GM21786 (cell line): ENCODE results near the gene CTCFL.

Source experiments
- ATAC-seq: cut with Tn5 transposase; IDR thresholded peaks from one replicate; pipeline ENCODE4 v1.9.1; 2021; ENCODE audit not compliant: unreplicated experiment

CTCFL gene

GRCh38 chr20:57524511-57525176 is at the start of gene CTCFL:
Gene CTCFL, minus strand, starts transcription at chr20:57525140. Its CDS starts 935 bp downstream, at chr20:57524205.
- no peak for ATAC-seq

- ATAC-seq = no peak
Observed at GRCh38 chr20:57573894-57574293, 49.0 kb upstream of the CTCFL start.

DNA sequence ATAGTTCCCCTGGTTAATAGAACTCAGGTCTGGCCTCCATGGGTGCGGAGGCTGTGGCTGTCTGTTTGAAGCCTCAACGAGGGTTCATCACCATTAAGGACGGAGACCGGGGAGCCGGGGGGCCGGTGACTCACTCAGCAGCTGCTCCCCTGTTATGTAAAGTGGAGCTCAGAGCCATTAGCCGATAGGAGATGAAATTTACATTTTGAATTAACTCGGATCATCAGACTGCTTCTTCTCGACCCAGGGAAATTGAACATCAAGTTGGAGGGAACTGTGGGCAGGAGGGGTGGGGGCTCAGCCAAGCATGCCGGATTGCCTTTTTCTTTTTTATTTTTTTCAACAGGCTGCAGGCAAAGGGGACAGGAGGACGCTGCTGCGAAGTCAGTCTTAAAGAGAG is 48.3 kb upstream of the CTCFL start:
- no peak for ATAC-seq

- no peak for ATAC-seq
Observed at GRCh38 chr20:57571782-57572416, 47.0 kb upstream of the CTCFL start.

DNA sequence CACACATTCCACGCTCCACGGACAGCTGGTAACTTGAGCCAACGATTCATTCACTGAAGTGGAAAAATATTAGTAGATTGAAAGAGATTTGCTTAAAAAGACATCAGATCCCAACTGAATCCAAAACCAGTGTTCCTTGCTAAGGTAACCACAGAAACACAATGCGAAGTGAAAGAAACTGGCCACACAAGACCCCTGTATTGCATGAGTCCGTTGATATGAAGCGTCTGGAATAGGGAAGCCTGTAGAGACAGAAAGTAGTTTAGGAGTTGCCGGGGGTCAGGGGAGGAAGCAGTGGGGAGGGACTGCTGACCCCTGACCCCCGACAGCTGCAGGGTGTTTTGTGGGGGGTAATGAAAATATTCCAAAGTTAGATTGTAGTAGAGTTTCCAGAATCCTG is 46.0 kb upstream of the CTCFL start:
- ATAC-seq = no peak

DNA sequence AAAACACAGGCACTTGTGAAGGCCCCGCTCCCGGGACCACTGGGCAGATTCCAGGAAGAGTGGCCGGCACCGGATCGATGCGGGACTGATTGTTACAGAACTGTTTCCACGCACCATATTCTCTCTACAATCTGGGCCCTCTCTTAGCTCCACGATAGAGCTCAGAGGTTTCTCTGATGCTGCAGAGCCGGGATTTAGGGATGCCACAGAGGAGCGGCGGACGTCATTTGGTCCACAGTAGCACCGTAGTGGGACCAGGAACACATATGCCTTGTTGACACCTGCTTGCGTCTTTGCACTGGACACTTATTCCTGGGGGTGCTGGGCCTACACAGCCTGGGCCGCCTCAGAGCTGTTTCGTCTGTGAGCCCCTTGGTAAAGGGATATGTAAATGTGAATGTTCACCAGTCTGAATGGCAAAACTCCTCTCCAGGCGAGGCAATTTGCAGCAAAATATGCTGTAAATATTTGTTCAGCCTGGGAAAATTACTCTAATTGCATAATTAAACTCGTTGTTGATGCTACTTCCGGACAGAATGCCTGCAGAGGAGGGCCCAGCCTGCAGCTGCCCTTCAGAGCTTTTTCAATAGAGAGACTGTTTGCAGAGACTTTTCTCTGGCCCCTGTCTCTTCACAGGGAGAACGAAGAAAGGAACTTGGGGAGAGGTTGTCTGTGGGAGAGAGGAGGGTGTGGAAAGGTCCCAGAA is 45.4 kb upstream of the CTCFL start:
- no peak for ATAC-seq

DNA sequence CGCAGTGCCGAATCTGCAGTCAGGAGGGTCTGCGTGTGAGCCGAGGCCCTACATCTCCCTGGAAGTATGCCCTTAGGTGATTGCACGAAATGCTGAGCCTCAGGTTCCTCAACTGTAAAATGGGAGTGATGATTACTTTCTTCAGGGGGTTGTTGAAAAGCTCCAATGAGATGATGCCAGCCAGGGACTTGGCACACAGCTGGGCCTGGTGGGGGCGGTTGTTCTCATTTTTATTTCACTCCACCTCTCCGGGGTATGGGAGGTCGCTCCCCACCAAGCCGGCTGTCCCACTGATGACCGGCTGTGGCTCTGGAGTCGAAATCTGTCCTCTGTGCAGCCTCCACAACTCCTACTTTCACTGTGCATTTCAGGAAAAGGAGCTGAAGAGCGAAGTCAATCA is 44.0 kb upstream of the CTCFL start:
- no peak for ATAC-seq

DNA sequence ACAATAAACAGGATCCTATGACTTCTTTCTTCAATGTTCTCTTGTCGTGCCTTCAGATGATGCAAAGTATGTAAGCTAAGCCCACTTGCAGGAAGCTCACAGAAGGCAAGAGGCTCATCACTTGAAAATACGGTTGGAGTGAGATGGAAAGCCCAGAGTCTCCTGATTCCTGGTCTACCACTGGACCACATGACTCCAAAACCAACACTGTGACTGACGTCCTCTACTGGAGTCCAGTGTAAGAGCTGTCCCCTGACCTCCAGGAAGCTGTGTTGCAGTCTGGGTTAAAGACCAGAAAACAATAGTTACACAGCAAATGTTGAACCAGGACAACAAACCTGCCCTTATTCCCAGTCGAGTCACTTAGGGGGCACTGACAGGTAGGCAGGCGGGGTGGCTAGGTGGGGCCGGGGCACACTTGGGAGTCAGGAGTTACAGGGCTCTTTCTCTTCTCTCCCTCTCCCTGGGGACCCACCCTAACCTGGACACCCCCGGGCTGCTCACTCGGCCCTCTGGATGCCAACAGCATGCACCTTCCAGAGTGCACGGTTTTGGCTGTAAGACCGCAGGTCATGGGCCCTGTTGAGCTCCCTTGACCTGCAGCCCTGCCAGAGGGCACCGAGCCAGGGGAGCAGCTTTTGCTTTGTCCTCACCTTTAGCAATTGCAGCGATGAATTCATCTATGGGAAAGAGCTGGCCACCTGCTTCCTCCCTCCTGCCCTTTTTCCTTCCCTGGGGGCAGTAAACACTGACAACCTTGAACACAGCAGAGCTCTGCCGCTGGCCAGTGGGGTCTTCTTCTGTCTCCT is 43.4 kb upstream of the CTCFL start:
- ATAC-seq = no peak

- no peak for ATAC-seq
Observed at GRCh38 chr20:57567471-57568079, 42.6 kb upstream of the CTCFL start.

GRCh38 chr20:57566803-57567459 is 42.0 kb upstream of the CTCFL start:
- ATAC-seq = no peak

DNA sequence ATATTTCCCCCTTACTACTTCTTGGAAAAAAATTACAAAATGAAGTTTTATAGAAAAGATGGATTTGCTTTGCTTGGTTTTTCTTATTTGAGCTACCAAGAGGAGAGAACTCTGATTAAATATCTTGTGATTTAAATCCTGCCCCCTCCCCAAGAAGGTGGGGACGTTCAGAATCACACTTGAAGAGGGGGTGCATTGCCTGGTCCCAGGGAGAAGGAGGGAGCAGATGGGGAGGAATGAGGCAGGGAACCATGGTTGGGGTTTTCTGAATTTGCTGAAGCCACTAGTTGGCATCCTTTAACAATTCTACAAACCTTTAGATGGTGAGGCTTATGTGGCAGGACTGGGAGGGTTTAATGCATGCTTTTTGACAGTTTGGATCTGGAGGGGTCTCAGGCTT is 41.5 kb upstream of the CTCFL start:
- ATAC-seq = no peak

- ATAC-seq = no peak
Observed at GRCh38 chr20:57564951-57565642, 40.2 kb upstream of the CTCFL start.

GRCh38 chr20:57564180-57564802 is 39.4 kb upstream of the CTCFL start:
- ATAC-seq = no peak

GRCh38 chr20:57563522-57563921 is 38.6 kb upstream of the CTCFL start:
- ATAC-seq = no peak

DNA sequence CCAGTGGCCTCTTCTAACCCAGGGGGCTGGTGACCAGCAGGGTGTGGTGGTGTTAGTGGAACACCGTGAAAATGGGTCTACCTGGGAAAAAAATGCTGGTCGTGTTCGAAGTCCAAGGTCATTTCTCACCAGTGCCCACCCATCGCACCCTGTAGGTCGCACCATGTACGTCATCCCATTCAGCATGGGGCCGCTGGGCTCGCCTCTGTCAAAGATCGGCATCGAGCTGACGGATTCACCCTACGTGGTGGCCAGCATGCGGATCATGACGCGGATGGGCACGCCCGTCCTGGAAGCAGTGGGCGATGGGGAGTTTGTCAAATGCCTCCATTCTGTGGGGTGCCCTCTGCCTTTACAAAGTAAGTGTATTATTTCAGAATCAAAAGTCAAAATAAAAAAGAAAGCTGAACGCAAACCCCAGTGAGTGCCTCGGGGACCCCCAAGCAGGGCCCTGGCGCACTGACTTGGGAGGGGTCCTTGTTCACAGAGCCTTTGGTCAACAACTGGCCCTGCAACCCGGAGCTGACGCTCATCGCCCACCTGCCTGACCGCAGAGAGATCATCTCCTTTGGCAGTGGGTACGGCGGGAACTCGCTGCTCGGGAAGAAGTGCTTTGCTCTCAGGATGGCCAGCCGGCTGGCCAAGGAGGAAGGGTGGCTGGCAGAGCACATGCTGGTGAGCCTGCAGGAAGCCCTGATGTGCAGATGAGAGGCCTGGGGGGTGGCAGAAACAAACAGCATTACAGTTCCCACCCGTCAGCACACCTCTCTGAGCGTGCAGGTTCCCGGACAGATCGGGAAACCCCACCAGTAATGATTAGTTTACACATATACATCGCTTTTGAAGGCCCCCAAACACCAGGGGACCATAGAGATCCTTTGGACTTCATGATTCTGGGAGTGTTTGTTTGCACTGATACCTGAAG is 37.9 kb upstream of the CTCFL start:
- ATAC-seq = no peak

- ATAC-seq = no peak
Observed at GRCh38 chr20:57561356-57562279, 36.7 kb upstream of the CTCFL start.
